Lower leg skin (tissue), 3 donors: ENCODE data around the gene MYDGF.

ENCODE experiments used
- CTCF ChIP-seq, 3 donors: fragments of 450-650 bp; IDR thresholded peaks; one replicate each; pipeline ENCODE4 v1.5.1; 2016; ENCODE audit warnings: antibody characterized with exemption in 3 of 3, mild to moderate bottlenecking in 3 of 3, moderate library complexity in 2 of 3
- POLR2A ChIP-seq, 2 donors: fragments of 450-650 bp; IDR thresholded peaks; one replicate each; pipeline ENCODE4 v1.6.1; 2016 to 2017; ENCODE audit warnings: antibody characterized with exemption in 2 of 2, mild to moderate bottlenecking in 1 of 2, moderate library complexity in 1 of 2

DNA sequence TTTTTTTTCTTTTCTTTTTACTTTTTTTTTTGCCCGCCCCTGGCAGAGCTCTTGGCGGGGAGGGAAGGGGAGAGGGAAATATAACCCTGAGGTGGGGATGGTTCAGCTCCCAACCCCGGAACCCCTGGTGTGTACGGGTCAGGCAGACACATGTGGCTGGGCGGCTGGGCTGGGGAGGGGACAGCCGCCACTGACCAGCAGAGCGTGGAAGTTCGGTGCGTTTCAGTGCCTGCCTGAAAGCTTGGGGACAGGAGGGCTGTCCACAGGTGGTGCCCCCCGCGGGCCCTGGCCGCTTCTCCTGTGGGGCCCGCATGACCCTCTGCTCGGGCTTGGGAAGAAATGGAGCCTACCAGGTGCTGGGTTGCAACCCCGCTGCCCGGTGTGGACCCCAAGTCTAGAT is 5.2 kb upstream of the MYDGF start:
- TF ChIP-seq POLR2A (IDR thresholded peaks at IDR 0.05) (no peak), CTCF (IDR thresholded peaks at IDR 0.05) (no peak)
